HG03103 (cell line): ENCODE measurements around the gene MRFAP1L1.

Experiments used
- ATAC-seq: cut with Tn5 transposase; IDR thresholded peaks from one replicate; pipeline ENCODE4 v1.9.1; 2021; ENCODE audit warnings: low read depth; ENCODE audit not compliant: unreplicated experiment

MRFAP1L1 gene

GRCh38 chr4:6718932-6719610 lies 9.4 kb upstream of the MRFAP1L1 start:
- no peak for ATAC-seq

GRCh38 chr4:6716958-6717655 lies 7.4 kb upstream of the MRFAP1L1 start:
- no peak for ATAC-seq

GRCh38 chr4:6716018-6716911 lies 6.6 kb upstream of the MRFAP1L1 start, which contains the start of gene BLOC1S4:
TSS of gene BLOC1S4 (plus strand) at chr4:6716174. CDS start at chr4:6716210, 36 bp downstream.
- ATAC-seq: peak; percentile 69

GRCh38 chr4:6715704-6716017 lies 6.0 kb upstream of the MRFAP1L1 start:
- no peak for ATAC-seq

- no peak for ATAC-seq
These were observed 5.3 kb upstream of the MRFAP1L1 start for GRCh38 chr4:6714954-6715353.

GRCh38 chr4:6710996-6711395 lies 1.3 kb upstream of the MRFAP1L1 start:
- no peak for ATAC-seq

GRCh38 chr4:6710282-6710681 lies 617 bp upstream of the MRFAP1L1 start:
- no peak for ATAC-seq

- no peak for ATAC-seq
These were observed 3.5 kb downstream of the MRFAP1L1 start for GRCh38 chr4:6706173-6706572.

GRCh38 chr4:6705646-6706045 lies 4.0 kb downstream of the MRFAP1L1 start:
- ATAC-seq: no peak

- ATAC-seq: no peak
These were observed 5.9 kb downstream of the MRFAP1L1 start for GRCh38 chr4:6703786-6704185.

GRCh38 chr4:6702761-6703160 lies 6.9 kb downstream of the MRFAP1L1 start:
- no peak for ATAC-seq

GRCh38 chr4:6701371-6701770 lies 8.3 kb downstream of the MRFAP1L1 start:
- no peak for ATAC-seq

GRCh38 chr4:6699903-6700302 lies 9.8 kb downstream of the MRFAP1L1 start:
- no peak for ATAC-seq

GRCh38 chr4:6699388-6699787 lies 10.3 kb downstream of the MRFAP1L1 start:
- no peak for ATAC-seq

- no peak for ATAC-seq
These were observed 12.5 kb downstream of the MRFAP1L1 start for GRCh38 chr4:6697131-6697530.

- no peak for ATAC-seq
These were observed 13.1 kb downstream of the MRFAP1L1 start for GRCh38 chr4:6696611-6697010.

- no peak for ATAC-seq
These were observed 13.7 kb downstream of the MRFAP1L1 start for GRCh38 chr4:6695660-6696610.

GRCh38 chr4:6694177-6694901 lies 15.3 kb downstream of the MRFAP1L1 start:
- no peak for ATAC-seq
